HG02981 (cell line): ENCODE data around the gene ANO6.
A peak's percentile ranks its signal among the peaks of the same experiment; 100 is the strongest.
"Not testable (repeated sequence)": the region's sequence is repeated elsewhere in the genome, so short reads cannot be mapped to it uniquely, and the experiment has no call there.

Experiments
- ATAC-seq: cut with Tn5 transposase; IDR thresholded peaks from one replicate; pipeline ENCODE4 v1.9.1; 2021; ENCODE audit warnings: mild to moderate bottlenecking, moderate library complexity; ENCODE audit not compliant: unreplicated experiment

The ANO6 gene

GRCh38 chr12:45389426-45389825, 173.5 kb downstream of the ANO6 start:
- no peak for ATAC-seq

GRCh38 chr12:45397499-45397898, 181.6 kb downstream of the ANO6 start:
- ATAC-seq, result not testable (repeated sequence)

GRCh38 chr12:45398552-45398951, 182.7 kb downstream of the ANO6 start:
- ATAC-seq, result no peak

GRCh38 chr12:45400991-45401390, 185.1 kb downstream of the ANO6 start:
- ATAC-seq, result no peak

- no peak for ATAC-seq
These were observed 186.4 kb downstream of the ANO6 start for GRCh38 chr12:45402288-45402687.

GRCh38 chr12:45406988-45407850, 191.3 kb downstream of the ANO6 start:
- ATAC-seq, result no peak

GRCh38 chr12:45407981-45408728, 192.3 kb downstream of the ANO6 start:
- no peak for ATAC-seq

- no peak for ATAC-seq
These were observed 192.8 kb downstream of the ANO6 start for GRCh38 chr12:45408729-45409114.

GRCh38 chr12:45409966-45410365, 194.1 kb downstream of the ANO6 start:
- ATAC-seq, result no peak

GRCh38 chr12:45411626-45412025, 195.7 kb downstream of the ANO6 start:
- ATAC-seq, result no peak

GRCh38 chr12:45415393-45415817, 199.5 kb downstream of the ANO6 start:
- peak; percentile 86 for ATAC-seq

- no peak for ATAC-seq
These were observed 200.2 kb downstream of the ANO6 start for GRCh38 chr12:45416126-45416525.

- ATAC-seq, result no peak
These were observed 202.6 kb downstream of the ANO6 start for GRCh38 chr12:45418520-45418919.

- ATAC-seq, result no peak
These were observed 203.5 kb downstream of the ANO6 start for GRCh38 chr12:45419317-45419814.

- no peak for ATAC-seq
These were observed 205.8 kb downstream of the ANO6 start for GRCh38 chr12:45421736-45422135.

GRCh38 chr12:45423931-45424330, 208.0 kb downstream of the ANO6 start:
- no peak for ATAC-seq

- no peak for ATAC-seq
These were observed 209.5 kb downstream of the ANO6 start for GRCh38 chr12:45425426-45425825.

GRCh38 chr12:45426294-45426693, 210.4 kb downstream of the ANO6 start:
- no peak for ATAC-seq

GRCh38 chr12:45427042-45427441, 211.1 kb downstream of the ANO6 start:
- ATAC-seq, result no peak

GRCh38 chr12:45429831-45430230, 213.9 kb downstream of the ANO6 start:
- ATAC-seq, result no peak

- ATAC-seq, result no peak
These were observed 215.2 kb downstream of the ANO6 start for GRCh38 chr12:45431126-45431525.

GRCh38 chr12:45432710-45433109, 216.8 kb downstream of the ANO6 start:
- ATAC-seq, result no peak
